ENCODE measurements around the gene MAN2C1. TPM values are rescaled to one million over a fixed set of nuclear protein-coding genes. Genes with fewer than 3 reads are reported as not detected.
A peak's percentile ranks its signal among the peaks of the same experiment; 100 is the strongest.
"Not testable (repeated sequence)": the region's sequence is repeated elsewhere in the genome, so short reads cannot be mapped to it uniquely, and the experiment has no call there.

Gene MAN2C1
- total RNA-seq, 1 experiment from 2014 or later: 61.9 TPM

DNA sequence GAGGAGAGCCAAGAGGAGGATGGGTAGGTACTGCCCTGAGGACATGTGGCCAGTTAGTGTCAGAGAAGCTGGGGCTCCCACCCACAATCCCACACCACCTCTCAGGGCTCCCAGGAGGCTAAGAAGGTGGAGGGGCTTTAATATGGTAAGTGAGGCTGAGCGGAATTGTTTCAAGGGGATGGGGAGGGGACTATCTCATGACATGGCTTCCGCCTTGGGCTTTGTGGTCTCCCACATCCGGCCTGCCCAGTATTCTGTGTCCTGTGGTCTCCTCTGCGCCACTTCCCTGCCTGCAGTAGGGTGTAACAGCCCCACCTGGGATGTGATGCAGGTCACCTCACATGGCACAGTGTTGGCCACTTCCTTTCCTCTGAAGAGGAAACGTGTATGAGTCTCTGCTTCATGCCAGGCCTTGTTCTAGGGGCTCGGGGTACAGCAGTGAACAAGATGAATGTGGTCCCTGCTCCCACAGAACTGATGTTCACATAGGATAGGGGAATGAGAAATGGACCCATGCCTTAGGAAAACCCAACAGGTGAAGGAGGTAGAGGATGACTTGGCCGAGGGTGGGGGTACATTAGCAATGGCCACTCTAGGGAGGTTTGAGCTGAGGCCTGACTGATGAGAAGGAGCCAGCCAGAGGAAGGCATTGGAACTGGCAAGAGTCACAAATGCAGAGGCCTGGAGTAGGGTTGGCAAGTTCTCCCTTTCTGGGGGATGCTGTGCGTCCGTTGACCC lies 18.4 kb downstream of the MAN2C1 start:
- no peak for DNase-seq (ENCODE audit: low read depth, low spot score)
- in situ Hi-C loops (cut with HindIII; ENCODE audit: low pct_unique_long_range_greater_than_20kb, low sequenced_read_pairs): no loop called here

DNA sequence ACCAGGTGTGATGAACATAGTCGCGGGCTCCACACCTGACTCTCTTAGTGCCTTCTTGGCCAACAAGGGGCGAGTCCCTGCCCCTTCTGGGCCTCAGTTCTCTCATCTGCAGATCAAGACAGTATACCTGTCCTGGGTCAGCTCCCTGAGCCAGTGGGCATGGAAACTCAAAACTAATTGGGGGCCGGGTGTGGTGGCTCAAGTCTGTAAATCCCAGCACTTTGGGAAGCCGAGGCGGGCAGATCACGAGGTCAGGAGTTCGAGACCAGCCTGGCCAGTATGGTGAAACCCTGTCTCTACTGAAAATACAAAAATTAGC lies 19.1 kb downstream of the MAN2C1 start:
- DNase-seq (ENCODE audit: low read depth, low spot score); in situ Hi-C loops (cut with HindIII; ENCODE audit: low pct_unique_long_range_greater_than_20kb, low sequenced_read_pairs): not testable (repeated sequence)

DNA sequence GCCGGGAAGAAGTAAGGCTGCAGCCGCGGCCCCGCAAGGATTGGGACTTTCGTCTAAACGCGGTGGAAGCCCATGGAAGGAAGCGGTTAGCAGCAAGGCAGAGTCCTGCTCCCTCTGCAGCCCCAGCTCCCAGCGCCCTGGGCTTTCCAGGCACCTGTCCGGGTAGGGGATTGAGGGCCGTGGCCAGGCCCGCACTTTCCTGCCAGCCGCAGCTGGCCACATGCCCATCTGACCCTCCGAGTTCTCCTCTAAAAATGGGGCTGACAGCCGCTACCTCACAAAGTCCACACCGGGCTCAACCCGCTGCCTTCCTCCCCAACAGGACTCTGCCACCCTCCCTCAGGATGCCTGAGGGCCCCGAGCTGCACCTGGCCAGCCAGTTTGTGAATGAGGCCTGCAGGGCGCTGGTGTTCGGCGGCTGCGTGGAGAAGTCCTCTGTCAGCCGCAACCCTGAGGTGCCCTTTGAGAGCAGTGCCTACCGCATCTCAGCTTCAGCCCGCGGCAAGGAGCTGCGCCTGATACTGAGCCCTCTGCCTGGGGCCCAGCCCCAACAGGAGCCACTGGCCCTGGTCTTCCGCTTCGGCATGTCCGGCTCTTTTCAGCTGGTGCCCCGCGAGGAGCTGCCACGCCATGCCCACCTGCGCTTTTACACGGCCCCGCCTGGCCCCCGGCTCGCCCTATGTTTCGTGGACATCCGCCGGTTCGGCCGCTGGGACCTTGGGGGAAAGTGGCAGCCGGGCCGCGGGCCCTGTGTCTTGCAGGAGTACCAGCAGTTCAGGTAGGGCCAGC lies 19.7 kb downstream of the MAN2C1 start:
- in situ Hi-C loops (cut with HindIII; ENCODE audit: low pct_unique_long_range_greater_than_20kb, low sequenced_read_pairs): no loop called here
- DNase-seq (ENCODE audit: low read depth, low spot score): no peak

DNA sequence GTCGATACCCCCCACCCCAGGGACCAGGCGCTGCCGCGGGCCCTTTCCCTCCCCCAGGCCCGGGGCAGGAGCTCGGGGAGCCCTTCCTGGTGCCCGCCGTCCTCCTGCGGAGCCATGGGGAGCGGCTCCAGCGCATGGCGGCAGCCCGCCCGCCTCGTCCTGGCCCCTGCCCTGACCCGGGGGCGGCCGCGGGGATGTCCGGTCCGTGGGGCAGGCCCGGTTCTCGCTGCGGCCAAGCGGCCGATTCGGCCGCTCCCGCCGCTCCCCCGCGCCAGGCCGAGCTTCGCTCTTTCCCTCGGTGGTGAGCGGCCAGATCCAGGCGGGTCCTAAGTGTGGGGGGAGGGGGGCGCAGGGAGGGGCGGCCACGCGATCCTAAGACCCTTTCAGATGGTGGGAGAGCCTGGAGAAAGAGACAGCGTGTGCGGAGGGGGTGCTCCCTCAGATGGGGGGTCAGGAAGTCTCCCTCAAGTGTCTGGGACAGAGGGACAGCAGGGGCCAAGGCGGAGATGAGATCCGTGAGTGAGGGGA lies 20.3 kb downstream of the MAN2C1 start:
- in situ Hi-C loops (cut with HindIII; ENCODE audit: low pct_unique_long_range_greater_than_20kb, low sequenced_read_pairs): no loop called here
- DNase-seq (ENCODE audit: low read depth, low spot score): no peak

DNA sequence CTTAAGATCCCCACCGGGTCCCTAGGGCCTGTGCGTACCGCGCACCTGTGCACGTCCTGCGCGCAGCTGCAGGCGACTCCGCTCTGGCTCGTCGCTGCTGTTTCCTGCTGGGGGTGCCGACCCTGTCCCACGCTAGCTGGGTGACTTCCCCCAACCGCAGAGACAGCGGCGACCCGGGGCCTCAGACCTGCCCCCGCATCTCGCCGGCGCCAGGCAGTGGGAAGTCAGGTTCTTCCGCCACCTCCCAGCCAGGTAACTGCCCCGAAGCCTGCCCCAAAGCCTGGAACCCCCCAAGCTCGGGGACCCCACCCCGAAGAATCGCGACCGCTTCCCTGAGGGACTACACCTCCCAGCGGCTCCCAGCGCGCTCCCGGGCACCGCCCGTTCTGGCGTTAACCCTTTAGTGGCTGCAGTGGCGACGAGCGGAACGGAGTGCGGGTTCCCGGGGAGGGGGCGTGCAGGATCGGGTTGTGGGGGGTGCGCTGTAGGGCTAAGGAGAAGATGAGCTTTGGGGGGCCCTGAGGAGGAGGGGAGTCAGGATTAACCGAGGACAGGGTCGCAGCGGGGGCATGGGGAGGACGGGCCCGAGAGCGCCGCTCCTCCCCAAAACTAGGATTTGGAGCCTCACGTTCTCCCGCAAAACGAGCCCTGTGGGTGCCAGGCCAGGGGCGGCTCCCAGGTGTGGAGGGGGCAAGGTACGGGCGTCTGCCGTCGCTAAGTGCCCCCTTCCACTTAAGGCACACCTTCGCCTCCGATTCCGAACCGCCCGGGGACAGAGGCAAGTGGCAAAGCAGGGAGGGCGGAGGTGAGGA lies 21.0 kb downstream of the MAN2C1 start:
- no peak for DNase-seq (ENCODE audit: low read depth, low spot score)
- in situ Hi-C loops (cut with HindIII; ENCODE audit: low pct_unique_long_range_greater_than_20kb, low sequenced_read_pairs): no loop called here

DNA sequence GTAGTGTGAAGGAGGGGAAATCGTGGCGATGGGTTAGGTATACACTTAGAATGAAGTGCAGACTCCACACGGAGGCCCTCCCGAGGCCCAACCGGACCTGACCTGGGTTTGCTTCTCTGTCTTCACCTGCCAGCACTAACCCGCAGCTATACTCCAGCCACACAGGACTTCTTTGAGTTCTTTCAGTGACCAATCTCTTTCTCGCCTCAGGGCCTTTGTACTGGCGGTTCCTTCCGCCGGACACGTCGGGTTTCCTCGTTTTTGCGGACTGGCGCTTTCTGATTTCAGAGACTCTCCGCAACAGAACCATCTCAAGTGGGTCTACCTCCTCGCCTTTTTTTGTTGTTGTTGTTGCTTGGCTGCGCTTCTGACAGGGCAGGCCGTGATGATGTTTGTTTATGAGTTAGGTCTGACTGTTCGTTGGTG lies 21.6 kb downstream of the MAN2C1 start, which contains the start of gene NEIL1:
NEIL1 (plus strand) TSS at position 244 of the 426 bp plus-strand sequence. CDS start 1,867 bp downstream, outside the sequence.
- in situ Hi-C loops (cut with HindIII; ENCODE audit: low pct_unique_long_range_greater_than_20kb, low sequenced_read_pairs): no loop called here
- DNase-seq (ENCODE audit: low read depth, low spot score): no peak

DNA sequence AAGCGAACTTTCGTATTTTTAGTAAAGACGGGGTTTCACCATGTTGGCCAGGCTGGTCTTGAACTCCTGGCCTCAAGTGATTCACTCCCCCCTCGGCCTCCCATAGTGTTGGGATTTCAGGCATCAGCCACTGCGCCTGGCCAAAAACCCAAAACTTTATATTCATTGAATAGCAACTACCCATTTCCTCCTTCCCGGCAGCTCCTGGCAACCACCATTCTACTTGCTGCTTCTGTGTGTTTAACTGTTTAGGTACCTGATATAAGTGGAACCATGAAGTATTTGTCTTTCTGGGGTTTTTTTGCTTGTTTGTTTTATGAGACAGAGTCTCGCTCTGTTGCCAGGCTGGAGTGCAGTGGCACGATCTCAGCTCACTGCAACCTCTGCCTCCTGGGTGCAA lies 24.5 kb downstream of the MAN2C1 start:
- in situ Hi-C loops (cut with HindIII; ENCODE audit: low pct_unique_long_range_greater_than_20kb, low sequenced_read_pairs); DNase-seq (ENCODE audit: low read depth, low spot score): not testable (repeated sequence)

DNA sequence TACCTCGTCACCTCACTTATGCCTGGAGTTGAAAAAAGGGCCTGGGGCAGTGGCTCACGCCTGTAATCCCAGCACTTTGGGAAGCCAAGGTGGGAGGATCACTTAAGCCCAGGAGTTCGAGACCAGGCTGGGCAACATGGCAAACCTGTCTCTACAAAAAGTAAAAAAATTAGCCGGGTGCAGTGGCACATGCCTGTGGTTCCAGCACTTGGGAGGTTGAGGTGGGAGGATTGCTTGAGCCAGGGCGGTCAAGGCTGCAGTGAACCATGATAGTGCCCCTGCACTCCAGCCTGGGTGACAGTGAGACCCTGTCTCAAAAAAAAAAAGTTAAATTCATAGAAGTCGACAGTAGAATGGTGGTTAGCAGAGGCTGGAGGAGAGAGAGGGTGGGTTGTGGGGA lies 26.2 kb downstream of the MAN2C1 start:
- in situ Hi-C loops (cut with HindIII; ENCODE audit: low pct_unique_long_range_greater_than_20kb, low sequenced_read_pairs): no loop called here
- DNase-seq (ENCODE audit: low read depth, low spot score): no peak

DNA sequence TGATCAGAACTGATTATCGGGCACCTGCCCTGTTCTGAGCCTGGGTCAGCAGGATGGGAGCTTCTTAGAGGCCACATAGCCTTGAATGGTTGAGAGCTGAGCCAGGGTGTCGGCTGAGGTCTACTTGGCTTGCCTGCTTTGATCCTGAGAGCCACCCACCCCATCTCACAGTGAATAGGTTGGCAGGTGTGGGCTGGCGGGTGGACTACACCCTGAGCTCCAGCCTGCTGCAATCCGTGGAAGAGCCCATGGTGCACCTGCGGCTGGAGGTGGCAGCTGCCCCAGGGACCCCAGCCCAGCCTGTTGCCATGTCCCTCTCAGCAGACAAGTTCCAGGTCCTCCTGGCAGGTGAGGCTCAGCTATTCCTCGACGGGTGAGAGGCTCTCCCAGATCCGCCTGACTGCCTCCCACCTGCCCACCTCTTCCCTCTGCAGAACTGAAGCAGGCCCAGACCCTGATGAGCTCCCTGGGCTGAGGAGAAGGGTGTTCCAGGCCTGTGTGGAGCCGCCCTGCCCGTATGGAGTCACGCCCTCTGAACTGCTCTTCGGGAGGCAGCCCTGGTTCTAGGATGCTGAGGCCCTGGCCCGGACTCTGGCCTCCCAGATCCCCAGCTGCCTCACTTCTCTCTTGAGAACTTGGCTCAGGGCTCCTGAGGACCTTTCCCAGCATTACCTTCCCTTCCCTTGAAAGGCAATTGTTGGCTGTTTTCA lies 28.7 kb downstream of the MAN2C1 start:
- in situ Hi-C loops (cut with HindIII; ENCODE audit: low pct_unique_long_range_greater_than_20kb, low sequenced_read_pairs): no loop called here
- DNase-seq (ENCODE audit: low read depth, low spot score): no peak

DNA sequence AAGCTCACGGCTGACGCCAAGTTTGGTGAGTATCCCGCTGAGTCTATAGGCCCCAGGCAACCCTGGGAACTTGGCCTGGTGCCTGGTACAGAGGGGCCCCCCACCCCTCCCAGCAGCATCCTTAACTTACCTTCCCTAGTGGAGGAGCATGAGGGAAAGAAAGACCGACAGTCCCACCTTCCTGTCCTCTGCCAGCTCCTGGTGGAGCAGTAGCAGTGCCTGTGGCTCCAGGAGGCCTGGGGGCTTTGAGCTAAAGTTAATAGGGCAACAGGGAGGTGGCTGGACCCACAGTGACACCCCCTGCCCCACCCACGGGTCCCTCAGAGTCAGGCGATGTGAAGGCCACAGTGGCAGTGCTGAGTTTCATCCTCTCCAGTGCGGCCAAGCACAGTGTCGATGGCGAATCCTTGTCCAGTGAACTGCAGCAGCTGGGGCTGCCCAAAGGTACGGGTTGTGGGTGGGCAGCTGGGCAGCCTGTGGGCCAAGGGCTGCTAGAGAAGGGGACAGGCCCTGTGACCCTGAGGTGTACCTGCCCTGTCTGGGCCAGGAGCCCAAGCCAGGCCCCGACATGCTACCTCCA lies 29.7 kb downstream of the MAN2C1 start:
- in situ Hi-C loops (cut with HindIII; ENCODE audit: low pct_unique_long_range_greater_than_20kb, low sequenced_read_pairs): no loop called here
- no peak for DNase-seq (ENCODE audit: low read depth, low spot score)

DNA sequence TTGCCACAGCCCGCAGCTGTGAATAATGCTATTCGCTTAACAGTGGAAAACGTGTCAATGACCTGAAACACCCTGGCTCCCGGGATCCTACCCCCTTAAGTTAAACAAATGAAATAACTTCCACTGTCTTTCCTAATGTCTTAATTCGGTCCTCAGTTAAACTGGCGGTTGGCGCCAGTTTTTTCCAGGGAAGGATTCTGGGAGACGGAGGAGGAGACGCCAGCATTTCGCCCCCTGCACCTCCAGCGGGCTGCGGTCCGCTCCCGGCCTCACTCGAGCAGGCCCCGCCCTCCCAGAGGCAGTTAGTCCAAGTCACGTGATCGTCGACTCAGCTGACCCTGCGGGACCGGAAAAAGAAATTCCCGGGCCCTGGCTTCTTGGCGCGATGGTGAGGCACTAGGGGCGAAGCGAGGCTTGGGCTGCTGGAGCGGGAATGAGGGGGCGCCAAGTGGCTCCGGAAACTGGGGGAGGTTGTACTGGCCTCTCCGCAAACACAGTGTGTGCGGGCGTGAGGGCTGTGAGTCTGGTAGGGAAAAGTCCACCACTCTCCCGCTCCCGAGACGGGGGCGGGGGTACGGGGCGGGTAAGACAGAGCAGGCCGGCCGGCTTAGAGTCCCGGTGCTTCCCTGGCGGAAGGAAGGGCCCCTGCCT lies 32.6 kb downstream of the MAN2C1 start, which contains the start of gene COMMD4:
COMMD4 (plus strand) TSS at position 359 of the 651 bp plus-strand sequence; CDS start at position 386, 27 bp downstream.
- in situ Hi-C loops (cut with HindIII; ENCODE audit: low pct_unique_long_range_greater_than_20kb, low sequenced_read_pairs): no loop called here
- peak; percentile 96 for DNase-seq (ENCODE audit: low read depth, low spot score)

DNA sequence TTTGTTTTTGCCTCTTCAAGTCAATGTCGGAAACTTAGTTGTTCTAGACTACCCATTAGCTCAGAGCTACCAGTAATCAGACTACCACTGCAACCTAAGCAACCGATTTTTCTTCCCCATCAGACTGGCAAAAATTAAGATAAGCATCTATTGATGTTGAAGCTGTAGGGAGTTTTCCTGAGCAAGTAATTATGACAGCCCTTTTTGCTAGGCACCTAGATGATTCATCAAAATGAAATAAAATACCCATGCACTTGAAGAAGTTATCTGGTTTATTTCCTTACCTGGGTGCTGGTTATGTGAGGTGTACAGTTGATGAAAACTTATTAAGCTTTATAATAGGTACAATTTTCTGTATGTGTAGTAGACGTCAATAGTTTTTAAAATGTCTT lies 33.1 kb downstream of the MAN2C1 start:
- in situ Hi-C loops (cut with HindIII; ENCODE audit: low pct_unique_long_range_greater_than_20kb, low sequenced_read_pairs): no loop called here
- DNase-seq (ENCODE audit: low read depth, low spot score): no peak

DNA sequence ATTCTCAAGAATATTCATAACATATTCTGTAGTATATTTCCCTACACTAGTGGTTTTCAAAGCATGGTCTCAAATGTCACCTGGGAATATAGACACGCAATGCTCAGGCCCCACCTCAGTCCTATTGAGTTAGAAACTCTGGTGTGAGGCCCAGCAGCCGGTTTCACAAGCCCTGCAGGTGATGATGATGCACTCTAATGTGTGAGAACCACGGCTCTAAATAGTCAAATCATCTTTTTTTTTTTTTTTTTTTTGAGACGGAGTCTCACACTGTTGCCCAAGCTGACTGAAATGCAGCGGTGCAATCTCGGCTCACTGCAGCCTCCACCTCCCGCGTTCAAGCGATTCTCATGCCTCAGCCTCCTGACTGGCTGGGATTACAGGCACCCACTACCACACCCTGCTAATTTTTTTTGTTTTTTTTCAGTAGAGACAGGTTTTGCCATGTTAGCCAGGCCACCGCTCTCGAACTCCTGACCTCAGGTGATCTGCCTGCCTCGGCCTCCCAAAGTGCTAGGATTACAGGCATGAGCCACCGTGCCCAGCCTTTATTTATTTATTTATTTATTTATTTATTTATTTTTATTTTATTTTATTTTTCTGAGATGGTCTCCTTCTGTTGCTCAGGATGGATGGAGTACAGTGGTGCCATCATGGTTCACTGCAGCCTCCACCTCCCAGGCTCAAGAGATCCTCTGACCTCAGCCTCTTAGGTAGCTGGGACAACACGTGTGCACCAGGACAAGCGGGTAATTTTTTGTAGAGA lies 34.6 kb downstream of the MAN2C1 start:
- in situ Hi-C loops (cut with HindIII; ENCODE audit: low pct_unique_long_range_greater_than_20kb, low sequenced_read_pairs); DNase-seq (ENCODE audit: low read depth, low spot score): not testable (repeated sequence)

DNA sequence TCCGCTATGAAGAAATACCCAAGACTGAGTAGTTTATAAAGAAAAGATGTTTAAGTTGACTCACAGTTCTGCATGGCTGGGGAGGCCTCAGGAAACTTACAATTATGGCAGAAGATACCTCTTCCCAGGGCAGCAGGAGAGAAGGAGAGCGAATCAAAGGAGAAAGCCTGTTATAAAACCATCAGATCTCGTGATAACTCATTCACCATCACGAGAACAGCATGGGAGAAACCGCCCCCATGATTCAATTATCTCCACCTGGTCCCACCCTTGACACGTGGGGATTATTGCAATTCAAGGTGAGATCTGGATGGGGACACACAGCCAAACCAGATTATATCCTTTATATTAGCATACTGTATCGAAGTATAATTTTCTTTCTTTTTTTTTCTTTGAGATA lies 36.3 kb downstream of the MAN2C1 start:
- DNase-seq (ENCODE audit: low read depth, low spot score); in situ Hi-C loops (cut with HindIII; ENCODE audit: low pct_unique_long_range_greater_than_20kb, low sequenced_read_pairs): not testable (repeated sequence)

DNA sequence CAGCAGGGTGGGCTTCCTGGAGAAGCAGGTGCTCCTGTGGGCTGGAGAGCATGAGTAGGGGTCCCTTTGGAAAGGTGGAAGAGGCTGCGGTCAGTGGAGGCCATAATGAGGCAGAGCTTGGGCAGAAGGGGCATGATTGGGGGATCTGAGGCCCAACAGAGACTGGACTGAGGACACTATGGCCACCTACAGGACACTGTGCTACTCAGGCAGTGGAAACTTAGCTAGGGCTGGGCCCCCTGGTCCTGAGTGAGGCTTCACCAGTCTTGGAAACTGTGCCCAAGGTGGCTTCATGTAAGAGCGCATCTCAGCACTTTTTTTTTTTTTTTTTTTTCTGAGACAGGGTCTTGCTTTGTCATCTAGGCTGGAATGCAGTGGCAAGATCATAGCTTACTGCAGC lies 38.8 kb downstream of the MAN2C1 start:
- in situ Hi-C loops (cut with HindIII; ENCODE audit: low pct_unique_long_range_greater_than_20kb, low sequenced_read_pairs): no loop called here
- DNase-seq (ENCODE audit: low read depth, low spot score): no peak

All from SK-MEL-5 (cell line).